ENCODE data around the gene ELF4.
A peak's percentile ranks its signal among the peaks of the same experiment; 100 is the strongest.

ELF4 gene

GRCh38 chrX:130114141-130114588, 3.9 kb upstream of the ELF4 start:
- DNase-seq = no peak

- DNase-seq = no peak
These were observed 1.2 kb upstream of the ELF4 start for GRCh38 chrX:130111220-130112154.

- DNase-seq = peak; percentile 35
These were observed 593 bp downstream of the ELF4 start for GRCh38 chrX:130109429-130110378.

- peak; percentile 46 for DNase-seq
These were observed 1.5 kb downstream of the ELF4 start for GRCh38 chrX:130108647-130109428.

GRCh38 chrX:130106071-130106470, 4.2 kb downstream of the ELF4 start:
- DNase-seq = no peak

- no peak for DNase-seq
These were observed 5.1 kb downstream of the ELF4 start for GRCh38 chrX:130105244-130105643.

- DNase-seq = no peak
These were observed 6.7 kb downstream of the ELF4 start for GRCh38 chrX:130103605-130104004.

GRCh38 chrX:130100180-130100579, 10.1 kb downstream of the ELF4 start:
- DNase-seq = no peak

GRCh38 chrX:130098210-130098552, 12.1 kb downstream of the ELF4 start:
- no peak for DNase-seq

GRCh38 chrX:130097507-130098209, 12.6 kb downstream of the ELF4 start:
- peak; percentile 52 for DNase-seq

GRCh38 chrX:130095249-130096030, 14.9 kb downstream of the ELF4 start:
- no peak for DNase-seq

GRCh38 chrX:130094696-130095095, 15.6 kb downstream of the ELF4 start:
- DNase-seq = no peak

GRCh38 chrX:130093271-130093670, 17.0 kb downstream of the ELF4 start:
- no peak for DNase-seq

GRCh38 chrX:130091980-130092522, 18.2 kb downstream of the ELF4 start:
- DNase-seq = peak; percentile 82

GRCh38 chrX:130090364-130090763, 19.9 kb downstream of the ELF4 start:
- DNase-seq = no peak

GRCh38 chrX:130086447-130087206, 23.7 kb downstream of the ELF4 start:
- peak; percentile 65 for DNase-seq

- DNase-seq = no peak
These were observed 24.5 kb downstream of the ELF4 start for GRCh38 chrX:130085551-130086446.

GRCh38 chrX:130084631-130085237, 25.6 kb downstream of the ELF4 start:
- DNase-seq = peak; percentile 33

All from activated T-cell treated with anti-CD3 and anti-CD28 coated beads, Interleukin-2, amount 50 U/mL, for 1 hour (primary cell).